A549 (cell line): ENCODE data around the gene TMEM40. TPM values are rescaled to one million over a fixed set of nuclear protein-coding genes. Genes with fewer than 3 reads are reported as not detected.

Experiments
- ATAC-seq, 2 experiments: fragments of 200-7000 bp in 1 of 2; fragments of >200 bp in 1 of 2; cut with Nextera tagmentation in 1 of 2; cut with Tn5 transposase in 1 of 2; 3 replicates each; pipeline versions ENCODE4 v1.8.0 to v1.9.1; 2018 to 2020; ENCODE audit warnings: mild to moderate bottlenecking in 1 of 2, moderate library complexity in 1 of 2
- CTCF ChIA-PET: fragments of 300-600 bp; sonication (Branson Sonifier 250); formaldehyde crosslinking; extraction: SDS; loops from one replicate; lab custom pipeline; 2021; ENCODE audit warnings: antibody characterized with exemption, inconsistent platforms; lab: Yijun Ruan, JAX
- POLR2A ChIA-PET: fragments of 350-600 bp; formaldehyde crosslinking; extraction: SDS; loops from one replicate; lab custom pipeline; 2021; ENCODE audit warnings: antibody characterized with exemption, inconsistent platforms; lab: Yijun Ruan, JAX
- DNase-seq, 2 experiments: peaks; one replicate each; pipeline versions ENCODE4 v3.0.0 to v3.0.0-alpha.2; 2011 to 2016; ENCODE audit warnings: low read depth in 1 of 2, low spot score in 1 of 2
- FAIRE-seq: peaks from 2 replicates; lab custom pipeline; 2011; peaks lifted over from hg19 to GRCh38; lab: Jason Lieb, UNC
- H3K27ac ChIP-seq, 2 experiments: fragments of >200 bp; sonication (Bioruptor Twin); formaldehyde crosslinking; 3 replicates each; pipeline ENCODE4 v1.5.1; 2016 to 2017
- H3K4me1 ChIP-seq: fragments of >200 bp; sonication (Bioruptor Twin); formaldehyde crosslinking; 3 replicates; pipeline ENCODE4 v1.6.1; 2016
- H3K4me2 ChIP-seq: fragments of >200 bp; sonication (Bioruptor Twin); formaldehyde crosslinking; 3 replicates; pipeline ENCODE4 v1.6.1; 2016
- H3K4me3 ChIP-seq: fragments of >200 bp; sonication (Bioruptor Twin); formaldehyde crosslinking; 3 replicates; pipeline ENCODE4 v1.5.1; 2016
- H3K9me3 ChIP-seq: fragments of >200 bp; sonication (Bioruptor Twin); formaldehyde crosslinking; 3 replicates; pipeline ENCODE4 v1.6.1; 2016
- EHF ChIP-seq: fragments of 250-450 bp; sonication (Bioruptor Pico); IDR thresholded peaks from 2 replicates; pipeline ENCODE4 v1.5.0; 2020; ENCODE audit warnings: mild to moderate bottlenecking
- ELK1 ChIP-seq: fragments of 150-350 bp; IDR thresholded peaks from 2 replicates; pipeline ENCODE4 v1.6.1; 2014; ENCODE audit warnings: low read depth, mild to moderate bottlenecking, low read length
- EP300 ChIP-seq, 2 experiments: fragments of >200 bp; sonication (Bioruptor Twin); formaldehyde crosslinking; IDR thresholded peaks; 2 replicates in 1 of 2; 3 replicates in 1 of 2; pipeline ENCODE4 v1.6.1; 2016 to 2017
- ESRRA ChIP-seq: fragments of 150-350 bp; IDR thresholded peaks from 2 replicates; pipeline ENCODE4 v1.6.1; 2014; ENCODE audit warnings: mild to moderate bottlenecking, low read length, borderline replicate concordance
- FOSL2 ChIP-seq, 2 experiments: fragments of 450-650 bp in 1 of 2; fragments of >200 bp in 1 of 2; sonication (Bioruptor Twin) in 1 of 2; formaldehyde crosslinking; IDR thresholded peaks; 2 replicates each; pipeline versions ENCODE4 v1.5.0 to v1.6.1; 2016 to 2020; ENCODE audit warnings: mild to moderate bottlenecking in 1 of 2, moderate library complexity in 1 of 2
- HDAC2 ChIP-seq: fragments of 200-600 bp; sonication (generic); IDR thresholded peaks from 2 replicates; pipeline ENCODE4 v1.6.1; 2016
- HOXB13 ChIP-seq: fragments of 250-450 bp; sonication (Bioruptor Pico); IDR thresholded peaks from 2 replicates; pipeline ENCODE4 v1.5.0; 2020; ENCODE audit warnings: low read depth, mild to moderate bottlenecking, moderate library complexity
- KDM1A ChIP-seq: fragments of 200-600 bp; sonication (generic); IDR thresholded peaks from 2 replicates; pipeline ENCODE4 v1.6.1; 2016; ENCODE audit warnings: low read depth, mild to moderate bottlenecking
- KDM5A ChIP-seq: fragments of 200-600 bp; sonication (generic); IDR thresholded peaks from 2 replicates; pipeline ENCODE4 v1.6.1; 2016; ENCODE audit warnings: antibody characterized with exemption, mild to moderate bottlenecking
- MAZ ChIP-seq: fragments of 150-350 bp; IDR thresholded peaks from 2 replicates; pipeline ENCODE4 v1.6.1; 2014; ENCODE audit warnings: antibody characterized with exemption, low read depth, low read length, borderline replicate concordance
- NFE2L2 ChIP-seq: fragments of 150-350 bp; conservative IDR thresholded peaks from 2 replicates; pipeline ENCODE4 v1.6.1; 2014; ENCODE audit warnings: low read length
- NPAS2 ChIP-seq: fragments of 250-450 bp; sonication (Bioruptor Pico); IDR thresholded peaks from 2 replicates; pipeline ENCODE4 v1.8.0; 2022; ENCODE audit warnings: mild to moderate bottlenecking, moderate library complexity, borderline replicate concordance
- NR3C1 ChIP-seq: fragments of >200 bp; sonication (Bioruptor Twin); formaldehyde crosslinking; IDR thresholded peaks from 3 replicates; pipeline ENCODE4 v1.6.1; 2017
- POLR2AphosphoS2 ChIP-seq: conservative IDR thresholded peaks from 2 replicates; pipeline ENCODE4 v1.6.1; 2012; ENCODE audit warnings: low read length, improper control_type of control experiment, inconsistent platforms
- RARB ChIP-seq: fragments of 250-450 bp; sonication (Bioruptor Pico); IDR thresholded peaks from 2 replicates; pipeline ENCODE4 v1.8.0; 2021; ENCODE audit warnings: mild to moderate bottlenecking, moderate library complexity
- RCOR1 ChIP-seq: fragments of 150-350 bp; IDR thresholded peaks from 2 replicates; pipeline ENCODE4 v1.6.1; 2014; ENCODE audit warnings: antibody characterized with exemption, low read length, low read depth
- REST ChIP-seq: fragments of 200-600 bp; sonication (generic); IDR thresholded peaks from 2 replicates; pipeline ENCODE4 v1.6.1; 2016; ENCODE audit warnings: antibody characterized with exemption, mild to moderate bottlenecking, moderate library complexity
- SMC3 ChIP-seq: fragments of >200 bp; sonication (Bioruptor Twin); formaldehyde crosslinking; IDR thresholded peaks from 3 replicates; pipeline ENCODE4 v1.6.1; 2018; ENCODE audit warnings: inconsistent platforms
- SREBF2 ChIP-seq: fragments of 450-650 bp; IDR thresholded peaks from 2 replicates; pipeline ENCODE4 v1.6.1; 2014; ENCODE audit warnings: mild to moderate bottlenecking, moderate library complexity
- ZC3H11A ChIP-seq: fragments of 450-650 bp; IDR thresholded peaks from 2 replicates; pipeline ENCODE4 v1.6.1; 2014; ENCODE audit warnings: antibody characterized with exemption, mild to moderate bottlenecking
- ZFP36 ChIP-seq: fragments of 450-650 bp; IDR thresholded peaks from 2 replicates; pipeline ENCODE4 v1.6.1; 2014; ENCODE audit warnings: borderline replicate concordance; ENCODE audit not compliant: partially characterized antibody
- ZNF302 ChIP-seq: fragments of 250-450 bp; sonication (Bioruptor Pico); IDR thresholded peaks from 2 replicates; pipeline ENCODE4 v1.9.0; 2021; ENCODE audit warnings: inconsistent platforms, mild to moderate bottlenecking, moderate library complexity
- WGBS: methylation state at CpG from one replicate; pipeline ENCODE4 v1.1.6; 2017; ENCODE audit errors: missing lambda C conversion rate; 5-methylcytosine and 5-hydroxymethylcytosine counted together
- polyA plus RNA-seq, 4 experiments: library from polyadenylated mRNA; depleted of rRNA in 3 of 4; stranded (reverse); fragments of >200 nt; fragmentation: RNase III in 1 of 4; extraction: RNeasy Plus Mini Kit Qiagen cat#74134 plus additional on column Dnase treatment in 1 of 4; gene quantifications; 2 replicates in 3 of 4; 3 replicates in 1 of 4; pipeline ENCODE4 v1.2.3, GENCODE V29; 2011 to 2017
- TF ChIP-seq, protein P1 (sequence below): IDR thresholded peaks from 2 replicates; pipeline ENCODE4 v1.6.1; 2012

TMEM40 gene
- polyA plus RNA-seq, 2 of the 4 experiments (the other 2 are of a cell fraction): 0.13 to 0.18 TPM

DNA sequence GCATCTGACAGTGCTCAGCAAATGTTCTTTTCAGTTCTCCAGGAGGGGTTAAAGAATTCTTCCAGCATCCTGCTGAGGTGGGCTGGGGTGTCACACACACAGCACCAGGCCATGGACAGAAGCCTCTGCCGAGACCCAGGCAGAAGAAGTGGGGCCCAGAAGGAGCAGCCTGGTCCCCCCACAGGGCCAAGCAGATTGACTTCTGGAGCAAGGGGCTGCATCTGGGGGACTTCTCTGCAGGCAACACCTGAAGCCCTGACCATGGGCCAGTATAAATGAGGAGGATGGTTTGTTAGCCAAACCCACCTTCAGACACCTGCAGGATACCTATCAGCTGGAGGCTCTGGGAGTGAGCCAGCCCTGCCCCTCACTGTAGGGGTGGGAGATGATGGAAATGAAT is 16.2 kb upstream of the TMEM40 start:
- no peak for DNase-seq
- POLR2A ChIA-PET: no interaction called here
- no peak overlapping the region for H3K4me3 ChIP-seq
- no peak overlapping the region for H3K27ac ChIP-seq
- FAIRE-seq: no peak
- H3K4me1 ChIP-seq: no peaks in the 10 kb centered on the region
- TF ChIP-seq ZFP36 (no peak), ZC3H11A (no peak), SREBF2 (no peak), REST (no peak), RCOR1 (no peak), SMC3 (no peak), HOXB13 (no peak), ELK1 (no peak), ESRRA (no peak), HDAC2 (no peak), FOSL2 (IDR thresholded peaks at IDR 0.05) (no peak), FOSL2 (CRISPR knock-in tag; IDR thresholded peaks at IDR 0.05) (no peak), KDM5A (no peak), RARB (no peak), MAZ (no peak)
- TF ChIP-seq, protein P1, sequence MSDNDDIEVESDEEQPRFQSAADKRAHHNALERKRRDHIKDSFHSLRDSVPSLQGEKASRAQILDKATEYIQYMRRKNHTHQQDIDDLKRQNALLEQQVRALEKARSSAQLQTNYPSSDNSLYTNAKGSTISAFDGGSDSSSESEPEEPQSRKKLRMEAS: no peak
- no CpG with 5 or more reads among the region's 1 CpG for WGBS
- H3K9me3 ChIP-seq: no peaks in the 10 kb centered on the region
- no peak overlapping the region for H3K4me2 ChIP-seq
- ATAC-seq: no peak
- CTCF ChIA-PET: interaction anchor here (1.1 to 3.0 kb wide), 2 partner anchors 8 to 13 kb away, joined by 4 to 13 read pairs; no protein-coding TSS in a partner anchor

- Histone ChIP-seq H3K4me1 (no peaks in the 10 kb centered on the region), H3K4me3 (no peak overlapping the region), H3K9me3 (no peaks in the 10 kb centered on the region), H3K4me2 (no peak overlapping the region), H3K27ac (no peak overlapping the region)
- POLR2A ChIA-PET: no interaction called here
- TF ChIP-seq POLR2AphosphoS2 (no peak), EP300 (IDR thresholded peaks at IDR 0.05) (no peak), REST (no peak), NPAS2 (no peak), NFE2L2 (no peak), ZNF302 (no peak), ZC3H11A (no peak), KDM1A (no peak), HDAC2 (no peak), NR3C1 (no peak), EHF (no peak), SMC3 (no peak), ELK1 (no peak), SREBF2 (no peak), RARB (no peak)
- no peak for DNase-seq
- 10% methylated on average over 4 of the region's 4 CpGs for WGBS
- CTCF ChIA-PET: interaction anchor here (3.0 kb wide), 1 partner anchor 13 kb away, joined by 13 read pairs; no protein-coding TSS in a partner anchor
- no peak for FAIRE-seq
- no peak for ATAC-seq
These were observed 15.6 kb upstream of the TMEM40 start for GRCh38 chr3:12774619-12775018.
